ENCODE results near the gene HTRA1. TPM values are rescaled to one million over a fixed set of nuclear protein-coding genes. Genes with fewer than 3 reads are reported as not detected.

The HTRA1 gene
- total and polyA plus RNA-seq, 12 donors, result 23.4 to 108 (median 70.2) TPM

DNA sequence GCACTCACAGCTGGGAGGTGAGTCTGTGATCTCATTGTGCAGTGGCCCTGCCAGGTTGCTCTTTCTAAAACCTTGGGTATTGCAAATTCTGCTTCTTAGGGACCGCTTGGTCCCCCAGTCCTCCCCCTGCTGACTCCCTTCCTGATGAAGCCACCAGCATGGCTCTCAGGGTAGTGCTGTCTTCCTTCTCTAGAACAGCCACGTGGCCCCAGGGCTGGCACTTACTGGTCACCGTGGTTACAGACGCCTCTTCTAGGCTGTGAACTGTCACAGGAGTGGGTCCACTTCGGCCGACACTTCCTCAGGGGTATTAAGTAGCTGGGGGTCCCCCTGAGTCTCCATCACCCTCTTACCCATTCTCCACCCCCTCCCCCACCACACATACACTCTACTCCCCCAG, 2.7 kb upstream of the HTRA1 start:
- Histone ChIP-seq H3K9me3 (no peaks in the 10 kb centered on the region), H3K36me3 (no peaks in the 10 kb centered on the region), H3K27ac (peak overlapping the region in 3 of 10 donors; percentile 30 to 88 (median 66)), H3K4me1 (peaks cover 8 to 38% (median 25%) of the 10 kb centered on the region in 9 donors), H3K27me3 (peaks cover 0 to 75% (median 0%) of the 10 kb centered on the region in 7 donors), H3K4me3 (no peak overlapping the region)
- DNase-seq (no peak), ATAC-seq (no peak)
- 88 to 90% methylated on average over 6 of the region's 6 CpGs for WGBS, 2 donors
- TF ChIP-seq, protein P1, sequence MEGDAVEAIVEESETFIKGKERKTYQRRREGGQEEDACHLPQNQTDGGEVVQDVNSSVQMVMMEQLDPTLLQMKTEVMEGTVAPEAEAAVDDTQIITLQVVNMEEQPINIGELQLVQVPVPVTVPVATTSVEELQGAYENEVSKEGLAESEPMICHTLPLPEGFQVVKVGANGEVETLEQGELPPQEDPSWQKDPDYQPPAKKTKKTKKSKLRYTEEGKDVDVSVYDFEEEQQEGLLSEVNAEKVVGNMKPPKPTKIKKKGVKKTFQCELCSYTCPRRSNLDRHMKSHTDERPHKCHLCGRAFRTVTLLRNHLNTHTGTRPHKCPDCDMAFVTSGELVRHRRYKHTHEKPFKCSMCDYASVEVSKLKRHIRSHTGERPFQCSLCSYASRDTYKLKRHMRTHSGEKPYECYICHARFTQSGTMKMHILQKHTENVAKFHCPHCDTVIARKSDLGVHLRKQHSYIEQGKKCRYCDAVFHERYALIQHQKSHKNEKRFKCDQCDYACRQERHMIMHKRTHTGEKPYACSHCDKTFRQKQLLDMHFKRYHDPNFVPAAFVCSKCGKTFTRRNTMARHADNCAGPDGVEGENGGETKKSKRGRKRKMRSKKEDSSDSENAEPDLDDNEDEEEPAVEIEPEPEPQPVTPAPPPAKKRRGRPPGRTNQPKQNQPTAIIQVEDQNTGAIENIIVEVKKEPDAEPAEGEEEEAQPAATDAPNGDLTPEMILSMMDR (IDR thresholded peaks at IDR 0.05), result no peak
- intact Hi-C loops (cut with DNase I), result no loop called here

DNA sequence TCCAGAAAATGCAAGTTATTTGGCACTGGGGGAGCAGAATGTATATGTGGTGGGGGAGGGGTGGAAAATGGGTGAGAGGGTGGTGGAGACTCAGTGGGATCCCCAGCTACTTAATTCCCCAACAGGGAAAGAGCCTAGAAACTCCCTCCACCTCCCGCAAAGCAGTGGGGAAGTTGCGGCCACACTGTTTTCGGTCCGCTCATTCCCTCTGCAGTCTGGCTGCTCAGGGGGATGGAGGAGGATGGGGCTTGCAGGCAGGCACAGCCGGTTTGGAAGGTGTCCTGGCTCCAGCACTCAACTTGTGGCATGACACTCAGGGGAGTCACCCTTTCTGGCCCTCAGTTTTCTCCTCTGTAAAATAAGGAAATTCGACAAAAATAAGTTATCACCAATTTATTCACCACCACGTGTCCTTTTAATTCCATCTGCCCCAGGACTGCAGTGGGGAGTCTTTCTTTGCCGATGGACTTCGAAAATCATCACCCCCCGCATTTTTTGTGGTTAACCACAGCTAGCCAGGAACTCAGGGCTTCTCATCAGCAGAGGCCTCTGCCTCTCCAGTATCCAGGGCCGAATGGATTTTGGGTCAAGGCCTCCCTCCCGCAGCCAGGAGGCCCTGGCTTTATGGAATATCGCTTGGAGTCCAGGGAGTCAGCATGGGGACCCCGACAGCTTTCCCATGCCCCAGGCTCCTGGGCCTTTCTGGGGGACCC, 1.6 kb upstream of the HTRA1 start:
- 89 to 90% methylated on average over 14 of the region's 14 CpGs for WGBS, 2 donors
- intact Hi-C loops (cut with DNase I), result loop anchor here in 5 of 10 donors (5.0 to 10.0 kb wide), 4 partner anchors 38 to 108 kb away; partner anchors contain the start of gene DMBT1 (in 1 of the 5)
- Histone ChIP-seq H3K27me3 (peaks cover 0 to 81% (median 0%) of the 10 kb centered on the region in 7 donors), H3K4me1 (peaks cover 13 to 49% (median 31%) of the 10 kb centered on the region in 9 donors), H3K9me3 (no peaks in the 10 kb centered on the region), H3K36me3 (no peaks in the 10 kb centered on the region), H3K27ac (no peak overlapping the region), H3K4me3 (no peak overlapping the region)
- TF ChIP-seq, protein P1 (IDR thresholded peaks at IDR 0.05), result no peak
- ATAC-seq, result no peak
- DNase-seq, result no peak

DNA sequence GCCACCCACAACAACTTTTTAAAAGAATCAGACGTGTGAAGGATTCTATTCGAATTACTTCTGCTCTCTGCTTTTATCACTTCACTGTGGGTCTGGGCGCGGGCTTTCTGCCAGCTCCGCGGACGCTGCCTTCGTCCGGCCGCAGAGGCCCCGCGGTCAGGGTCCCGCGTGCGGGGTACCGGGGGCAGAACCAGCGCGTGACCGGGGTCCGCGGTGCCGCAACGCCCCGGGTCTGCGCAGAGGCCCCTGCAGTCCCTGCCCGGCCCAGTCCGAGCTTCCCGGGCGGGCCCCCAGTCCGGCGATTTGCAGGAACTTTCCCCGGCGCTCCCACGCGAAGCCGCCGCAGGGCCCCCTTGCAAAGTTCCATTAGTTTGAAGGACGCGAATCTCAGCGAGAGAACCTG, 461 bp upstream of the HTRA1 start:
- peak in 1 of 8 donors; percentile 3 for ATAC-seq
- H3K27ac ChIP-seq, result peak overlapping the region; percentile 51 to 89 (median 74)
- DNase-seq, result no peak
- peaks cover 0 to 75% (median 0%) of the 10 kb centered on the region in 7 donors for H3K27me3 ChIP-seq
- WGBS, 2 donors, result 0 to 1% methylated on average over 40 of the region's 40 CpGs
- intact Hi-C loops (cut with DNase I), result loop anchor here in 5 of 10 donors (5.0 to 10.0 kb wide), 4 partner anchors 36 to 106 kb away; partner anchors contain the start of gene DMBT1 (in 1 of the 5)
- peaks cover 0 to 6% (median 0%) of the 10 kb centered on the region in 9 donors for H3K36me3 ChIP-seq
- peak overlapping the region; percentile 26 to 87 (median 78) for H3K4me3 ChIP-seq
- H3K4me1 ChIP-seq, result peaks cover 13 to 59% (median 37%) of the 10 kb centered on the region in 9 donors
- TF ChIP-seq, protein P1 (IDR thresholded peaks at IDR 0.05), result no peak
- no peaks in the 10 kb centered on the region for H3K9me3 ChIP-seq

DNA sequence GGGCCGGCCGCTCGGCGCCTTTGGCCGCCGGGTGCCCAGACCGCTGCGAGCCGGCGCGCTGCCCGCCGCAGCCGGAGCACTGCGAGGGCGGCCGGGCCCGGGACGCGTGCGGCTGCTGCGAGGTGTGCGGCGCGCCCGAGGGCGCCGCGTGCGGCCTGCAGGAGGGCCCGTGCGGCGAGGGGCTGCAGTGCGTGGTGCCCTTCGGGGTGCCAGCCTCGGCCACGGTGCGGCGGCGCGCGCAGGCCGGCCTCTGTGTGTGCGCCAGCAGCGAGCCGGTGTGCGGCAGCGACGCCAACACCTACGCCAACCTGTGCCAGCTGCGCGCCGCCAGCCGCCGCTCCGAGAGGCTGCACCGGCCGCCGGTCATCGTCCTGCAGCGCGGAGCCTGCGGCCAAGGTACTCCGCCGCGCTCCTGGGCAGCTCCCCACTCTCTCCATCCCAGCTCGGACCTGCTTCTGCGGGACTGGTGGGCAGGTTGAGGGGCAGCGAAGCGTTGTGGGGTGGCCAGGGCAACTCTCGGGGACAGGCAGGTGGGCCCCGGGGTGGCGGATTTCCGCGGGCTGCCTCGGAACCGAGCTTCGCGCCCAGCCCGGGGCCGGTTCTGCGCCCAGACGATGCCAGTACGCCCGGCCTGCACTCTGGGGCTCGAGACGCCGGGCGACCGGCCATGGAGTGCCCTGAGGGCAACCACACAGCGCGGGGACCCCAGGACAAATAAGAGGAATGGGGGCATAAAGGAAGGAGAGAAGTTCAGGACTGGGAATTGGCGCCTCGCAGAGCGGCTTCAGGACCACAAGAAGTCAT, 578 bp downstream of the HTRA1 start:
- Histone ChIP-seq H3K27ac (peak overlapping the region; percentile 51 to 89 (median 77)), H3K9me3 (no peaks in the 10 kb centered on the region), H3K27me3 (peaks cover 0 to 68% (median 0%) of the 10 kb centered on the region in 7 donors), H3K36me3 (peaks cover 0 to 13% (median 0%) of the 10 kb centered on the region in 9 donors), H3K4me1 (peaks cover 13 to 59% (median 39%) of the 10 kb centered on the region in 9 donors), H3K4me3 (peak overlapping the region; percentile 47 to 87 (median 78))
- TF ChIP-seq, protein P1 (IDR thresholded peaks at IDR 0.05), result no peak
- intact Hi-C loops (cut with DNase I), result loop anchor here in 5 of 10 donors (5.0 to 10.0 kb wide), 4 partner anchors 35 to 105 kb away; partner anchors contain the start of gene DMBT1 (in 1 of the 5)
- DNase-seq (peak in 1 of 2 donors; percentile 36), ATAC-seq (peak; percentile 11 to 49 (median 25))
- 0 to 1% methylated on average over 67 to 95 of the region's 95 CpGs for WGBS, 2 donors

Data from heart right ventricle (tissue), 16 donors.